ENCODE data around the gene CTIF. TPM values are rescaled to one million over a fixed set of nuclear protein-coding genes. Genes with fewer than 3 reads are reported as not detected.

The CTIF gene
- total RNA-seq, 1 experiment from 2014 or later, result 5.8 TPM

DNA sequence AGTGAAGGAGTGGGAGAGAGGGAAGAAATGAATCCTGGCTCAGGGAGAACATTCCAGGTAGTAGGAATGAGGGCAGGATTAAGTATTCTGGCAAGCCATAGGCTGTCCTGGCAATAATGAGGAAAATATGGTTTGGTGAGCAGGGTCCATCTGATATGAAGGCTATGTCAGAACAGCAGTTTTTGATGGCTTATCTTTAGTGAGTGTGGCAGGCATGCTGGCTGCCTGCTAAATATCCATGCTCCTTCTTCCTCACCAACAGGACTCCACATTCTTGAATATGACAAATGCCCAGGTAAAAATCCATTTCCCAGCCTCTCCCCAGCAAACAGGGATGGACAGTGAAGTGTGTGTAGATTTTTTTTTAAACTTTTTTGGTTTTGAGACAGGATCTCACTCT lies 13.2 kb upstream of the CTIF start:
- H3K27me3 ChIP-seq (ENCODE audit: low read length), result 0 out of 2 replicates have a peak, but pooled peaks cover 12% of the 10 kb centered on the region
- no peaks in the 10 kb centered on the region for H4K20me1 ChIP-seq (ENCODE audit: low read length)
- no peak overlapping the region for H3K27ac ChIP-seq (ENCODE audit: low read length)
- CTCF ChIA-PET, result no interaction called here
- no TSS peak for BruUV-seq (replicated peaks)
- H3K36me3 ChIP-seq (ENCODE audit: low read depth, low read length), result no peaks in the 10 kb centered on the region
- no peak overlapping the region for H3K4me2 ChIP-seq (ENCODE audit: low read length)
- H3K9me2 ChIP-seq (replicated peaks; ENCODE audit: low read length), result no peaks in the 10 kb centered on the region
- intact Hi-C loops (cut with micrococcal nuclease), result no loop called here
- no peak overlapping the region for H3K9ac ChIP-seq (ENCODE audit: low read length)
- H3K4me3 ChIP-seq (ENCODE audit: low read length), result no peak overlapping the region
- no peak overlapping the region for H2AFZ ChIP-seq (ENCODE audit: low read length)
- no peak for ATAC-seq
- POLR2A ChIA-PET (ENCODE audit: unreplicated experiment), result no interaction called here
- H3K9me3 ChIP-seq (ENCODE audit: low read length), result no peaks in the 10 kb centered on the region
- no peaks in the 10 kb centered on the region for H3F3A ChIP-seq (ENCODE audit: low read length, unreplicated experiment)
- H3K4me1 ChIP-seq (ENCODE audit: insufficient read depth, low read length), result no peaks in the 10 kb centered on the region
- no peaks in the 10 kb centered on the region for H3K79me2 ChIP-seq (ENCODE audit: low read length)
- no peak for DNase-seq
- TF ChIP-seq CTCF (conservative IDR thresholded peaks at IDR 0.05; ENCODE audit: low read depth, low read length) (no peak), EZH2 (IDR thresholded peaks at IDR 0.05; ENCODE audit: low read length, unreplicated experiment) (no peak), EZH2phosphoT487 (IDR thresholded peaks at IDR 0.05; ENCODE audit: borderline replicate concordance, low read length) (no peak)

GRCh38 chr18:48527461-48527860 lies 11.4 kb upstream of the CTIF start:
- no peak for ATAC-seq
- no peaks in the 10 kb centered on the region for H4K20me1 ChIP-seq (ENCODE audit: low read length)
- no peak overlapping the region for H3K4me2 ChIP-seq (ENCODE audit: low read length)
- TF ChIP-seq CTCF (conservative IDR thresholded peaks at IDR 0.05; ENCODE audit: low read depth, low read length) (no peak), EZH2phosphoT487 (IDR thresholded peaks at IDR 0.05; ENCODE audit: borderline replicate concordance, low read length) (no peak), EZH2 (IDR thresholded peaks at IDR 0.05; ENCODE audit: low read length, unreplicated experiment) (no peak)
- H3K79me2 ChIP-seq (ENCODE audit: low read length), result no peaks in the 10 kb centered on the region
- POLR2A ChIA-PET (ENCODE audit: unreplicated experiment), result no interaction called here
- no peak overlapping the region for H2AFZ ChIP-seq (ENCODE audit: low read length)
- 0 out of 2 replicates have a peak, but pooled peaks cover 12% of the 10 kb centered on the region for H3K27me3 ChIP-seq (ENCODE audit: low read length)
- no peaks in the 10 kb centered on the region for H3K9me2 ChIP-seq (replicated peaks; ENCODE audit: low read length)
- DNase-seq, result no peak
- H3K4me1 ChIP-seq (ENCODE audit: insufficient read depth, low read length), result no peaks in the 10 kb centered on the region
- no peak overlapping the region for H3K4me3 ChIP-seq (ENCODE audit: low read length)
- H3K9ac ChIP-seq (ENCODE audit: low read length), result no peak overlapping the region
- CTCF ChIA-PET, result no interaction called here
- H3K9me3 ChIP-seq (ENCODE audit: low read length), result no peaks in the 10 kb centered on the region
- intact Hi-C loops (cut with micrococcal nuclease), result no loop called here
- H3K36me3 ChIP-seq (ENCODE audit: low read depth, low read length), result no peaks in the 10 kb centered on the region
- H3F3A ChIP-seq (ENCODE audit: low read length, unreplicated experiment), result no peaks in the 10 kb centered on the region
- BruUV-seq (replicated peaks), result no TSS peak
- no peak overlapping the region for H3K27ac ChIP-seq (ENCODE audit: low read length)

- H4K20me1 ChIP-seq (ENCODE audit: low read length), result no peaks in the 10 kb centered on the region
- no peaks in the 10 kb centered on the region for H3K9me3 ChIP-seq (ENCODE audit: low read length)
- no peaks in the 10 kb centered on the region for H3K4me1 ChIP-seq (ENCODE audit: insufficient read depth, low read length)
- H3K9me2 ChIP-seq (replicated peaks; ENCODE audit: low read length), result no peaks in the 10 kb centered on the region
- TF ChIP-seq CTCF (conservative IDR thresholded peaks at IDR 0.05; ENCODE audit: low read depth, low read length), result no peak
- TF ChIP-seq EZH2phosphoT487 (IDR thresholded peaks at IDR 0.05; ENCODE audit: borderline replicate concordance, low read length), result no peak
- TF ChIP-seq EZH2 (IDR thresholded peaks at IDR 0.05; ENCODE audit: low read length, unreplicated experiment), result no peak
- no TSS peak for BruUV-seq (replicated peaks)
- POLR2A ChIA-PET (ENCODE audit: unreplicated experiment), result no interaction called here
- CTCF ChIA-PET, result no interaction called here
- no peak overlapping the region for H3K27ac ChIP-seq (ENCODE audit: low read length)
- H3K36me3 ChIP-seq (ENCODE audit: low read depth, low read length), result no peaks in the 10 kb centered on the region
- no peak overlapping the region for H3K4me2 ChIP-seq (ENCODE audit: low read length)
- no peak overlapping the region for H2AFZ ChIP-seq (ENCODE audit: low read length)
- DNase-seq, result no peak
- no peaks in the 10 kb centered on the region for H3F3A ChIP-seq (ENCODE audit: low read length, unreplicated experiment)
- H3K27me3 ChIP-seq (ENCODE audit: low read length), result 0 out of 2 replicates have a peak, but pooled peaks cover 12% of the 10 kb centered on the region
- no peak overlapping the region for H3K9ac ChIP-seq (ENCODE audit: low read length)
- H3K4me3 ChIP-seq (ENCODE audit: low read length), result no peak overlapping the region
- ATAC-seq, result no peak
- intact Hi-C loops (cut with micrococcal nuclease), result no loop called here
- no peaks in the 10 kb centered on the region for H3K79me2 ChIP-seq (ENCODE audit: low read length)
Measured at GRCh38 chr18:48528861-48529260, 10.0 kb upstream of the CTIF start.
